GM23338 (cell line): Measurements from ENCODE around the gene LDB1.

Experiments
- POLR2AphosphoS5 ChIP-seq: IDR thresholded peaks from 2 replicates; pipeline ENCODE4 v1.6.1; 2016; ENCODE audit warnings: antibody characterized with exemption, low read depth
- ZNF331 ChIP-seq: fragments of 250-450 bp; sonication (Bioruptor Pico); IDR thresholded peaks from 2 replicates; pipeline ENCODE4 v1.5.0; 2020; ENCODE audit warnings: low read depth, mild to moderate bottlenecking, moderate library complexity
- TF ChIP-seq, protein P1 (sequence below), 2 experiments: fragments of 200-600 bp in 1 of 2; sonication (generic) in 1 of 2; conservative IDR thresholded peaks; 2 replicates each; pipeline versions ENCODE4 v1.5.1 to v1.6.1; 2016 to 2017; ENCODE audit warnings: antibody characterized with exemption in 2 of 2, low read depth in 2 of 2, mild to moderate bottlenecking in 2 of 2, moderate library complexity in 1 of 2

DNA sequence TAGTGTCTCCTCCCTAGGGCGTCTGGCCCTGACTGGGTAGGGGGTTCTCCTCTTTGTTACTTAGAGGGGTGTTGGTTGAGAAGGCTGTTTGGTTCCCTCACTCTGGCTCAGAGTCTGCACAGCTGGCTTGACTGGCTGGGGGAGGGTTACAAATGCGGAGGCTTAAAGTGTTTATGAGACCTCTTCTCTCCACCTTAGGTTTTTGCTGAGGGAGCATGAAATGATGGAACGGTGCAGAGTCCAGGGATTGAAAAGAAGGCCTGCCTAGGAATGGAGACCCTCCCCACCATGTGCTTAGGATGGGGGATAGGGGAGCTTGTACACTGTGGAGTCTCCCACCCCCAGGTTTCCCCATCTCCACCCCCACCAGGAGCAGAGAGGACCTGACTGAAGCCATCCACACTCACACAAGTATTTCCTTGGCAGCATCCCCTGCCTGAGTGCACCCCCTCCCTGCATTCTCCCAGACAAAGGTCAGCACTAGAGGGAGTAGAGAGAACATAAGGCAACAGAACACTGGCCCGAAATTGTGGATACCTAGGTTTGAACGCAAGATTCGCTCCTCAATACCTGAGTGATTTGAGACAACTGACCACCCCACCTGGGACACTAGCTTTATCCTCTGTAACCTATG is 1.7 kb upstream of the LDB1 start:
- TF ChIP-seq, protein P1, sequence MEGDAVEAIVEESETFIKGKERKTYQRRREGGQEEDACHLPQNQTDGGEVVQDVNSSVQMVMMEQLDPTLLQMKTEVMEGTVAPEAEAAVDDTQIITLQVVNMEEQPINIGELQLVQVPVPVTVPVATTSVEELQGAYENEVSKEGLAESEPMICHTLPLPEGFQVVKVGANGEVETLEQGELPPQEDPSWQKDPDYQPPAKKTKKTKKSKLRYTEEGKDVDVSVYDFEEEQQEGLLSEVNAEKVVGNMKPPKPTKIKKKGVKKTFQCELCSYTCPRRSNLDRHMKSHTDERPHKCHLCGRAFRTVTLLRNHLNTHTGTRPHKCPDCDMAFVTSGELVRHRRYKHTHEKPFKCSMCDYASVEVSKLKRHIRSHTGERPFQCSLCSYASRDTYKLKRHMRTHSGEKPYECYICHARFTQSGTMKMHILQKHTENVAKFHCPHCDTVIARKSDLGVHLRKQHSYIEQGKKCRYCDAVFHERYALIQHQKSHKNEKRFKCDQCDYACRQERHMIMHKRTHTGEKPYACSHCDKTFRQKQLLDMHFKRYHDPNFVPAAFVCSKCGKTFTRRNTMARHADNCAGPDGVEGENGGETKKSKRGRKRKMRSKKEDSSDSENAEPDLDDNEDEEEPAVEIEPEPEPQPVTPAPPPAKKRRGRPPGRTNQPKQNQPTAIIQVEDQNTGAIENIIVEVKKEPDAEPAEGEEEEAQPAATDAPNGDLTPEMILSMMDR (conservative IDR thresholded peaks at IDR 0.05; ENCODE audit: low read depth in 2 of 2) = peak; percentile 32 to 58
- TF ChIP-seq POLR2AphosphoS5 (no peak; the same call in 1 of the 2 replicates), ZNF331 (CRISPR knock-in tag) (no peak)
